Bone marrow (tissue), 2 donors: ENCODE data around the gene UCKL1.
"Not testable (repeated sequence)": the region's sequence is repeated elsewhere in the genome, so short reads cannot be mapped to it uniquely, and the experiment has no call there.

Experiments used
- DNase-seq, 2 donors: peaks; one replicate each; lab custom pipeline; 2025; lab: John Stamatoyannopoulos, UW

Gene UCKL1

DNA sequence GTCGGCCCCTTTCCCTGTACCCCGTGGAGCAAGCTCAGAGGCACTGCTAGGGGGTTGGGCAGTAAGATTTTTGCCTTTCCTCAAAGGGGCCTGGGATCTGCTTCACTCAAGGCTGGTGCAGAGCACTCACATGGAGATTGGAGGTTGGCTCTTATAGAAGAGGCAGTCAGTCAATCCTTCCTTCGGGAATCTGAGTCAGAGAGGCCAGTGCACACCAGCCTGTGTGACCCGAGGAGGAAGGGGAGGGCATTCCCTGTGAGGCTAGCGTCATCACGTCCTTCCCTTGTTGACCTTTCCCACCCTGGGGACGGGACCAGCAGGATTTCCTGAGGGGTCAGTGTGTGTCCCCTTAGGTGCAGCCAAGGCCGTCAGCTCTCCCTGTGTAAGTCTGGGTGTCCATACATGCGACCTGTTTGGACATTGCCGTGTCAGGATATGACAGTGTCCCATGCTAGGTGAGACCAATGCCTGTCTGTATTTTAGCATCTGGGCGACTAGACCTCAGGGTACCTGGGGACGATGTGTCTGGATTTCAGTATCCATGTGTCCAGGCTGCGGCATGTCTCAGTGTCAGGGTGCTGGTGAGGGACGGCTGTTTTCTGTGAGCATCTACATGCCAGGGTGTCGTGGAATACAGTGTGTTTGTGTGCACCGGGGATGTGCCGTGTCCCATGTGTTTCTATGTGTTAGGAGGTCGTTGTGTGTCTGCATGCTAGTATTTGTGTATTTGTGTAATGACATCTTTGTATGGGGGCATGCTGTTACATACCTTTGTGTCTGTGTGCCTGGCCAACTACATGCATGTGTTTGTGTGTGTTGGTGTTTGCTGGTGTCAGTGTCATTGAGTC is 16.3 kb upstream of the UCKL1 start:
- no peak for DNase-seq

- not testable (repeated sequence) for DNase-seq
Observed at GRCh38 chr20:63971960-63972311, 15.7 kb upstream of the UCKL1 start.

DNA sequence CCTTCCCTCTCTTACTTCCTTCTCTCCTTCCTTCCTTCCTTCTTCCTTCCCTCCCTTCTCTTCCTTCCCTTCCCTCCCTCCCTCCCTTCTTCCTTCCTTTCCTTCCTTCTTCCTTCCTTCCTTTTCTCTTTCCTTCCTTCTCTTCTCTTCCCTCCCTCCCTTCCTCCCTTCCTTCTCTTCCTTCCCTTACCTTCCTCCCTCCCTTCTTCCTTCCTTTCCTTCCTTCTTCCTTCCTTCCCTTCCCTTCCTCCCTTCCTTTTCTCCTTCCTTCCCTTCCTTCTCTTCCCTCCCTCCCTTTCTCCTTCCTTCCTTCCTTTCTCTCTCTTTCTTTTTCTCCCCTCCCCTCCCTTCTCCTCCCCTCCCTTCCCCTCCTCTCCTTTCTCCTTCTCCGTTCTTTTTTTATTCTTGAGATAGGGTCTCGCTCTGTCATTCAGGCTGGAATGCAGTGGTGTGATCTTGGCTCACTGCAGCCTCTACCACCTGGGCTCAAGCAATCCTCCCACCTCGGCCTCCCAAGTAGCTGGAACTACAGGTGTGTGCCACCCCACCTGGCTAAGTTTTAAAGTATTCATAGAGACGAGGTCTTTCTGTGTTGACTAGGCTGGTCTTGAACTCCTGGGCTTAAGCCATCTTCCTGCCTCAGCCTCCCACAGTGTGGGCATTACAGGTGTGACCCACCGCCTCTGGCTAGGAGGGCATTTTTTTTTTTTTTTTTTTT is 14.7 kb upstream of the UCKL1 start:
- DNase-seq: no peak

GRCh38 chr20:63969838-63970713 is 13.9 kb upstream of the UCKL1 start, which contains the start of gene ZNF512B:
Gene ZNF512B, minus strand, starts transcription at chr20:63969930. Its CDS starts 1,980 bp downstream, at chr20:63967950.
- no peak for DNase-seq

DNA sequence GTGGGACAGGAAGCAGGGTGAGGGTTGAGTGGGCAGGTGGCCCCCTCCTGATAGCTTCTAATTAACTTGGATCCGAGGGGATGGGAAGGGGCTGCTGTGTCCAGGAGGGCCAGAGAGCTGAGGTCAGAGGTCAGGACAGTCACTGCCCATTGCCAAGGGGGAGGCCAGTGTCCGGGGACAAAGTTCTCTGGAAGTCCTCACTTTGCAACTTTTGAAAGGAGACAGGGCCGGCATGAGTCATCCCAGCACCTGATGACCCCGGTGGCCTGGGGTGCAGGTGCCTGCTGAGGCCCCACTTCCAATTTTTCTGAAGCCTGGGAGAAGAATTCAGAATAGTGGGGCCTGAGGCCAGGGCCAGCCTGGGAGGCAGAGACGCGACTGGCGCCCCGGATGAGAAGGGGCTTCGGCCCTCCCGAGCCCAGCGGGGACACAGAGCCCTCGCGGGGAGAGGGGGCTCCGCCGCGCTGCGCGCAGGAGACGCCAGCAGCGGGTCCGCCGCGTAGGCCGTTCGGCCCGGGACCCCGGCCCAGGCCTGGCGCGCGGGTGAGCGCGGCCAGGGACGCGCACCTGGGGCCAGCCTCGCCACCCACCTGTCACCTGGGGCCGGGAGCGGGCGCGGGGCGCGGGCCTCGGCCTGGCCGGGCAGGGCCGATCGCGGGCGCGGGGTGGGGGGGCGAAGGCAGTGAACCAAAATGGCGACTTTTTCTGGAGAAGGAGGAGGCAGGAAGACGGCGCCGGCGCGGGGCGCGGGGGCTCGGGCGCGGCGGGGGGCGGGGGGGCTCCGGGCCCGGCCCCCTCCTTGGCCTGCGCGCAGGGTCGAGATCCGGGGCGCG is 12.9 kb upstream of the UCKL1 start:
- no peak for DNase-seq

DNA sequence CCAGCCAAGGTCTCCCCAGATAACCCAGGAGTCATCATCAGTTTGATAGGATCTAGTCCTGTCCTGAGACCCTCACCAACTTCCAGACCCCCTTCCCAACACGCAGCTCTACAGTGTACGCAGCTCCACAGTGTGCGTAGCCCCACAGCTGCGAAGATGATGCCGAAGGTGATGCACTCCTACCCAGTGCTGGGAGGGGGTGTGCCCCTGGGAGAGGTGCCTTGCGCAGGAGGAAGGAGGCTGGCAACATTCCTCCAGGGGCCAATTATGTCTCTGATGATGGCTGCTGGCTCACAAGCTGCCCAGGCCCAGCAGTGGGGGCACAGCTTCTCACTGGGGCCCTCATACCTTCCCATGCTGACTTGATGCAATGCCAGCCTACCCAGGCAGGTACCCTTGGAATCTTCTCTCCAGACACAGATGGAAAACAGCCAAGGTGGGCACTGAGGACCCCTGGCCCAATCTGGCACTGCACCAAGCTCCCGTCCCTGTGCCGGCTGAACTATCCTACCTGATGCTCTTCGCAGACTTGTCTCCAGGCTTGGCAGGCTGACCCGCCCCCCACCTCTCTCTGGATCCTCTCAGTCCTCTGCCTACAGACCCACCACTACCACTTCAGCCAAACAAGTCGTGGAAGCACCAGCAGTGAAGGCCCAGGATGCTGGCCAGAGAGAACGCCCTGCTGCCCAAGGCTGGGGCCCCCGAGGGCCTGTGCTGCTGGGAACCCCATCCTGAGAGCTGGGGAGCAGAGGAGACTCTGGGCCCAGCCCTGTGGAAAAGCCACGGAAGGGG is 12.1 kb upstream of the UCKL1 start:
- no peak for DNase-seq

GRCh38 chr20:63967330-63968135 is 11.3 kb upstream of the UCKL1 start:
- no peak for DNase-seq

DNA sequence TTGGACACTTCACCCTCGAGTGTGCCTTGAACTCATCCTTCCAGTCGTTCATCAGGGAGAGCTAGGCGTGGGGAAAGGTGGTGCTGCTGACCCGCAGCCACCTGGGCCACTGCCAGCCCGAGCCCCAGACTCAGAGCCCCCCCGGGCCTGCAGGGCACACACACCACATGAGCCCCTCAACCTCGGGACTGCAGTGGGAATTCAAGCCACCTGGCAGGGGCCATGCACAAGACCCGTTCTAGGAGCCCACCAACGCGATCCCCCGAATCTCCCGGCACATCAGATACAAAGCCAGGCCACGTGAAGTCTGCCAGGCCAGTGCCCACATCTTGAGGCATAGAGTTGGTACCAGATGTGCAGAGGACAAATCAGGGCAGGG is 10.7 kb upstream of the UCKL1 start:
- no peak for DNase-seq

DNA sequence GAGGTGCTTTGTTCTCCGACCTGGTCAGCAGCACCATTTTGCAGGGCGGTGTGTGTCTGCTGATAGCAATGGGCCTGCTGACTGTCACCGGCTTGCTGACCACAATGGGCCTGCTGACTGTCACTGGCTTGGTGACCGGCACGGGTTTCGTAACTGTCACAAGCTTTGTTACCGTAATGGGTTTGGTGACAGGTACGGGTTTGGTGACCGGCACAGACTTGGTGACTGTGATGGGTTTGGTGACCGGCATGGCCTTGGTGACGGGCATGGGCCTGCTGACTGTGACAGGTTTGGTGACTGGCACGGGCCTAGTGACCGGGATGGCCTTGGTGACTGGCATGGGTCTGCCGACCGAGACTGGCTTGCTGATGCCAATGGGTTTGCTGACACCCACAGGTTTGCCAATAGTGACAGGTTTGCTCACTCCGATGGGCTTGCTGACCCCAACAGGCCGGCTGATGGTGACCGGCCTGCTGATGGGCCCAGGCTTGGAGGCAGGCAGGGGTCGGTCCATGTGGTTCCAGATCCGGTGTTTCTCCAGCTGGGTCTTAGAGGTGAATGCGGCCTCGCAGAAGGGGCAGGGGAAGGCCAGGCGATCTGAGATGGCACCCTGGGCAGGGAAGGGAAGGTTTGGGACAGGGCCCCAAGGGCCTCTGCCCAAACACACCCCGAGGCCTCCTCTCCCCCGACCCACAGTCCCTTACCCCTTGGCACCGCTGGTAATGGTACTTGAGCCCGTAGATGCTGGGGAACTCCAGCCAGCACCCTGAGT is 10.1 kb upstream of the UCKL1 start:
- DNase-seq: no peak

- no peak for DNase-seq
Observed at GRCh38 chr20:63964412-63964811, 8.2 kb upstream of the UCKL1 start.

GRCh38 chr20:63963784-63964301 is 7.6 kb upstream of the UCKL1 start:
- DNase-seq: no peak

GRCh38 chr20:63963348-63963741 is 7.1 kb upstream of the UCKL1 start:
- DNase-seq: no peak

GRCh38 chr20:63962426-63963347 is 6.5 kb upstream of the UCKL1 start:
- DNase-seq: no peak

DNA sequence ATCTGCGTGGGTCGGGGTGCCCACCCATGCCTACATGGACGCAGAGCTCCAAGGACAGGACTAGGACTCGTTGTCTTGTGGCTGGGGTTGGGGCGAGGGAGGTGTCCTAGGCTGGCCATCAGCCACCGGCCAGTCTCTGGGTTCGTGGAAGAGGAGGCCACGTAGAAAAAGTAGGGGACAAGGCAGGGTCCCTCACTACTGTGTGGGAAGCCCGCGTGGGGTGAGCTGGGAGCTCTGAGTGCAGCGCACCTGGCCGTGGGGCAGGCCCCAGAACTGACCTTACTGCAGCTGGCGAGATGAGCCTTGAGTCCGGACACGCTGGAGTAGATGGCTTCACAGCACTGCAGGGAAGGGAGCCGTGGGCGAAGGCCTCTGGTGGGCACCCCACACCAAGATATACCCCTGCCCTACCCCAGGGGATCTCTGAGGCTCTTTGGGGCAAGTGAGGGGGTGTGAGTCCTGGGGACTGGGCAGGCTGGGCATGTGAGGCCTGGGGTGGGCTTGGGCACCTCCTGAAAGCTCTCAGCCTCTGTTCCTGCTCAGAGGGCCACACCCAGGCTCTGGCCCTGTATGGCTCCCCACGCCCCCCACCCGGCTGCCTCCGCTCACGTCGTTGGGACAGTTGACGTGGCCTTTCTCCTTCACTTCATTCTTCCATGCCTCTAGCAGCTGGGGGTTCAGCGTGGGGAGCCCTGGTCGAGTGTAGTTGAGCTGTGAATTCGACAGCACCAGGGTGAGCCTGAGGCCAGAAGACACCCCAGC is 5.6 kb upstream of the UCKL1 start:
- no peak for DNase-seq

GRCh38 chr20:63960654-63961621 is 4.7 kb upstream of the UCKL1 start:
- DNase-seq: not testable (repeated sequence)

GRCh38 chr20:63959699-63960075 is 3.5 kb upstream of the UCKL1 start:
- no peak for DNase-seq
